ENCODE measurements around the gene SEPTIN8. TPM values are rescaled to one million over a fixed set of nuclear protein-coding genes. Genes with fewer than 3 reads are reported as not detected.

SEPTIN8 gene
- polyA plus RNA-seq, 1 of the 3 experiments (the other 2 are of a cell fraction) = 54.9 TPM

DNA sequence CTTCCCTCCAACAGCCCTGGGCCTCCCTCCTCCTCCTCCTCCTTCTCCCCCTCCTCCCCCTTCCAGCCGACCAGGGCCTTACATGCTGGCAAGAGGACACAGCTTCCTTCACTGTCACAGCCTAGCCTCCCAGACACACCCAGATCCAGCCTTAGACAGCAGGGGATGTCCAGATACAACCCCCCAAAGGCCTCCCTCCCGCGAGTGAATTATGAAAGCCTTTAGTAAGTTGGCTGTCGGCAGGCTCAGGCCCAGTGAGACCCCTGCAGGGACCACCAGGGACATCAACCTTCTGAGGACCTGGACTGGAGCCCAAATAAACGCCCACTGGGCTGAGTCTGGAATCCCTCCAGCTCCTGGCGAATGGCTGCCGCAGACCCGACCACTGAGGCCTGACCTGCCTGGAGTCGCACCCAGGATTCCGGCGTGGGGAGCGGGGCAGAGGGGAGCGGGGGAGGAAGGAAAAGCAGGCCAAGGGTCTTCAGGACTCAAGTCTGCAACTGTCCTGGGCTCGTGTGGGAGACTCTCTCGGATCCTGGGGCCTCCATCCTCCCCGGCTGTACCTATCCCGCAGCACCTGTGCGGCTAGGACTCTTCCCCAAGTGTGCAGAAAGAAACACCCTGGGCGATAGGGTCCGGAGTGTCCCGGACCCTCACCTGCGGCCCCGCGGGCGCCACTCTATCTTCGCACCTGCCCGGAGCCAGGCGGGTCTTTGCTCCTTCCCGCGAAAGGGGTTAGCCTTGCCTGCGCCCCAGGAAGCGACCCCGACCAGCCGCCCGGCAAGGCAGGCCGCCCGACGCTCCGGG, 705 bp downstream of the SEPTIN8 start:
- CTCF ChIA-PET = interaction anchor here (0.7 to 3.0 kb wide), 12 partner anchors 9 to 543 kb away, joined by 3 to 16 read pairs (median 4); partner anchors contain the start of gene CCNI2
- H2AFZ ChIP-seq (ENCODE audit: low read depth) = peak overlapping the region; percentile 71
- H3F3A ChIP-seq (replicated peaks; ENCODE audit: insufficient read depth) = peaks cover 5% of the 10 kb centered on the region
- H3K79me2 ChIP-seq (ENCODE audit: insufficient read depth) = peaks cover 52% of the 10 kb centered on the region
- peak overlapping the region; percentile 63 for H3K9ac ChIP-seq
- no peaks in the 10 kb centered on the region for H3K36me3 ChIP-seq (replicated peaks in 1 of 2; ENCODE audit: control insufficient read depth in 1 of 2, insufficient read depth in 2 of 2, low read length in 1 of 2)
- POLR2A ChIA-PET = no interaction called here
- H4K20me1 ChIP-seq (ENCODE audit: insufficient read depth) = no peaks in the 10 kb centered on the region
- H3K27ac ChIP-seq (ENCODE audit: low read depth in 2 of 2, low read length in 1 of 2) = no peak overlapping the region; a peak in 1 of 4 replicates
- H3K4me2 ChIP-seq = peak overlapping the region; percentile 96
- DNase-seq = peak; percentile 88
- H3K9me3 ChIP-seq = no peaks in the 10 kb centered on the region
- H3K4me3 ChIP-seq (ENCODE audit: low read depth in 2 of 2, low read length in 1 of 2) = peak overlapping the region; percentile 75 to 85
- H3K9me2 ChIP-seq = no peaks in the 10 kb centered on the region
- peaks cover 10 to 49% of the 10 kb centered on the region in 2 experiments; a peak in 1 of 4 replicates for H3K4me1 ChIP-seq (ENCODE audit: control insufficient read depth in 1 of 2, insufficient read depth in 2 of 2, low read depth in 1 of 2, low read length in 1 of 2)
- under 1% methylated on average over 14 of the region's 39 CpGs for WGBS (ENCODE audit: low lambda C conversion rate)
- H3K27me3 ChIP-seq (ENCODE audit: insufficient read depth) = no peaks in the 10 kb centered on the region
- TF ChIP-seq EZH2phosphoT487 (IDR thresholded peaks at IDR 0.05; ENCODE audit: borderline replicate concordance, low read depth) (no peak), JUND (IDR thresholded peaks at IDR 0.05) (no peak), POLR2AphosphoS5 (IDR thresholded peaks at IDR 0.05; ENCODE audit: low read depth, low read length) (no peak), PBX3 (IDR thresholded peaks at IDR 0.05) (no peak), RCOR1 (IDR thresholded peaks at IDR 0.05; ENCODE audit: low read length) (no peak), GABPA (IDR thresholded peaks at IDR 0.05; ENCODE audit: low read depth) (no peak), SMC3 (IDR thresholded peaks at IDR 0.05; ENCODE audit: low read depth, low read length) (no peak; the same call in 1 of the 2 replicates), RFX5 (IDR thresholded peaks at IDR 0.05; ENCODE audit: low read length) (no peak), NRF1 (IDR thresholded peaks at IDR 0.05; ENCODE audit: low read depth, low read length) (no peak), USF2 (IDR thresholded peaks at IDR 0.05; ENCODE audit: borderline replicate concordance, low read depth, low read length) (no peak), MEF2A (IDR thresholded peaks at IDR 0.05; ENCODE audit: borderline replicate concordance, low read depth) (no peak), FOXJ3 (CRISPR knock-in tag; IDR thresholded peaks at IDR 0.05) (no peak), SIN3A (IDR thresholded peaks at IDR 0.05; ENCODE audit: borderline replicate concordance, low read depth, low read length) (peak; percentile 20; the same call in 1 of the 2 replicates), TAF1 (IDR thresholded peaks at IDR 0.05; ENCODE audit: borderline replicate concordance, low read depth, low read length) (peak; percentile 7; the same call in 1 of the 2 replicates), FOSL2 (IDR thresholded peaks at IDR 0.05; ENCODE audit: borderline replicate concordance, low read depth) (no peak), FOXM1 (IDR thresholded peaks at IDR 0.05; ENCODE audit: low read depth) (no peak), ELF1 (IDR thresholded peaks at IDR 0.05) (no peak), USF1 (IDR thresholded peaks at IDR 0.05; ENCODE audit: borderline replicate concordance, low read depth) (no peak), YY1 (IDR thresholded peaks at IDR 0.05; ENCODE audit: low read depth) (0 out of 2 replicates have a peak, but pooled peaks have one; percentile 34), TEAD4 (IDR thresholded peaks at IDR 0.05; ENCODE audit: borderline replicate concordance, insufficient read depth) (no peak)
- TF ChIP-seq, protein P1, sequence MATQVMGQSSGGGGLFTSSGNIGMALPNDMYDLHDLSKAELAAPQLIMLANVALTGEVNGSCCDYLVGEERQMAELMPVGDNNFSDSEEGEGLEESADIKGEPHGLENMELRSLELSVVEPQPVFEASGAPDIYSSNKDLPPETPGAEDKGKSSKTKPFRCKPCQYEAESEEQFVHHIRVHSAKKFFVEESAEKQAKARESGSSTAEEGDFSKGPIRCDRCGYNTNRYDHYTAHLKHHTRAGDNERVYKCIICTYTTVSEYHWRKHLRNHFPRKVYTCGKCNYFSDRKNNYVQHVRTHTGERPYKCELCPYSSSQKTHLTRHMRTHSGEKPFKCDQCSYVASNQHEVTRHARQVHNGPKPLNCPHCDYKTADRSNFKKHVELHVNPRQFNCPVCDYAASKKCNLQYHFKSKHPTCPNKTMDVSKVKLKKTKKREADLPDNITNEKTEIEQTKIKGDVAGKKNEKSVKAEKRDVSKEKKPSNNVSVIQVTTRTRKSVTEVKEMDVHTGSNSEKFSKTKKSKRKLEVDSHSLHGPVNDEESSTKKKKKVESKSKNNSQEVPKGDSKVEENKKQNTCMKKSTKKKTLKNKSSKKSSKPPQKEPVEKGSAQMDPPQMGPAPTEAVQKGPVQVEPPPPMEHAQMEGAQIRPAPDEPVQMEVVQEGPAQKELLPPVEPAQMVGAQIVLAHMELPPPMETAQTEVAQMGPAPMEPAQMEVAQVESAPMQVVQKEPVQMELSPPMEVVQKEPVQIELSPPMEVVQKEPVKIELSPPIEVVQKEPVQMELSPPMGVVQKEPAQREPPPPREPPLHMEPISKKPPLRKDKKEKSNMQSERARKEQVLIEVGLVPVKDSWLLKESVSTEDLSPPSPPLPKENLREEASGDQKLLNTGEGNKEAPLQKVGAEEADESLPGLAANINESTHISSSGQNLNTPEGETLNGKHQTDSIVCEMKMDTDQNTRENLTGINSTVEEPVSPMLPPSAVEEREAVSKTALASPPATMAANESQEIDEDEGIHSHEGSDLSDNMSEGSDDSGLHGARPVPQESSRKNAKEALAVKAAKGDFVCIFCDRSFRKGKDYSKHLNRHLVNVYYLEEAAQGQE (IDR thresholded peaks at IDR 0.05; ENCODE audit: low read depth, low read length) = no peak
- TF ChIP-seq, protein P2, sequence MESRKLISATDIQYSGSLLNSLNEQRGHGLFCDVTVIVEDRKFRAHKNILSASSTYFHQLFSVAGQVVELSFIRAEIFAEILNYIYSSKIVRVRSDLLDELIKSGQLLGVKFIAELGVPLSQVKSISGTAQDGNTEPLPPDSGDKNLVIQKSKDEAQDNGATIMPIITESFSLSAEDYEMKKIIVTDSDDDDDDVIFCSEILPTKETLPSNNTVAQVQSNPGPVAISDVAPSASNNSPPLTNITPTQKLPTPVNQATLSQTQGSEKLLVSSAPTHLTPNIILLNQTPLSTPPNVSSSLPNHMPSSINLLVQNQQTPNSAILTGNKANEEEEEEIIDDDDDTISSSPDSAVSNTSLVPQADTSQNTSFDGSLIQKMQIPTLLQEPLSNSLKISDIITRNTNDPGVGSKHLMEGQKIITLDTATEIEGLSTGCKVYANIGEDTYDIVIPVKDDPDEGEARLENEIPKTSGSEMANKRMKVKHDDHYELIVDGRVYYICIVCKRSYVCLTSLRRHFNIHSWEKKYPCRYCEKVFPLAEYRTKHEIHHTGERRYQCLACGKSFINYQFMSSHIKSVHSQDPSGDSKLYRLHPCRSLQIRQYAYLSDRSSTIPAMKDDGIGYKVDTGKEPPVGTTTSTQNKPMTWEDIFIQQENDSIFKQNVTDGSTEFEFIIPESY (IDR thresholded peaks at IDR 0.05; ENCODE audit: borderline replicate concordance, low read depth) = no peak
